Cortex of kidney (tissue), 1 donor: ENCODE results near the gene RPS23.

Source experiments
- DNase-seq: peaks from one replicate; lab custom pipeline; 2025; lab: John Stamatoyannopoulos, UW

RPS23 gene

GRCh38 chr5:82277987-82278710 is at the start of gene RPS23:
Gene RPS23 (minus strand): TSS chr5:82278354. CDS start chr5:82278323, 31 bp downstream.
- DNase-seq = no peak

- no peak for DNase-seq
Observed at GRCh38 chr5:82327941-82328340, 49.8 kb upstream of the RPS23 start.

GRCh38 chr5:82325996-82326395 is 47.8 kb upstream of the RPS23 start:
- DNase-seq = no peak

- no peak for DNase-seq
Observed at GRCh38 chr5:82325155-82325554, 47.0 kb upstream of the RPS23 start.

- no peak for DNase-seq
Observed at GRCh38 chr5:82320966-82321365, 42.8 kb upstream of the RPS23 start.

- no peak for DNase-seq
Observed at GRCh38 chr5:82319651-82320376, 41.7 kb upstream of the RPS23 start.

- no peak for DNase-seq
Observed at GRCh38 chr5:82319192-82319591, 41.0 kb upstream of the RPS23 start.

- no peak for DNase-seq
Observed at GRCh38 chr5:82314964-82315758, 37.0 kb upstream of the RPS23 start.

- DNase-seq = no peak
Observed at GRCh38 chr5:82313016-82313415, 34.9 kb upstream of the RPS23 start.

GRCh38 chr5:82312373-82312856 is 34.3 kb upstream of the RPS23 start:
- DNase-seq = no peak

GRCh38 chr5:82309091-82309531 is 31.0 kb upstream of the RPS23 start:
- no peak for DNase-seq

- no peak for DNase-seq
Observed at GRCh38 chr5:82308416-82308815, 30.3 kb upstream of the RPS23 start.

GRCh38 chr5:82307451-82307850 is 29.3 kb upstream of the RPS23 start:
- DNase-seq = no peak

- DNase-seq = no peak
Observed at GRCh38 chr5:82306151-82306550, 28.0 kb upstream of the RPS23 start.

GRCh38 chr5:82301190-82301589 is 23.0 kb upstream of the RPS23 start:
- no peak for DNase-seq

- DNase-seq = no peak
Observed at GRCh38 chr5:82298668-82299067, 20.5 kb upstream of the RPS23 start.

GRCh38 chr5:82297711-82298110 is 19.6 kb upstream of the RPS23 start:
- DNase-seq = no peak

GRCh38 chr5:82296929-82297328 is 18.8 kb upstream of the RPS23 start:
- DNase-seq = no peak

- DNase-seq = no peak
Observed at GRCh38 chr5:82295959-82296531, 17.9 kb upstream of the RPS23 start.

- DNase-seq = no peak
Observed at GRCh38 chr5:82295144-82295543, 17.0 kb upstream of the RPS23 start.

- no peak for DNase-seq
Observed at GRCh38 chr5:82291420-82291819, 13.3 kb upstream of the RPS23 start.

GRCh38 chr5:82290908-82291307 is 12.8 kb upstream of the RPS23 start:
- DNase-seq = no peak
